ENCODE measurements around the gene OR10AD1.

OR10AD1 gene

DNA sequence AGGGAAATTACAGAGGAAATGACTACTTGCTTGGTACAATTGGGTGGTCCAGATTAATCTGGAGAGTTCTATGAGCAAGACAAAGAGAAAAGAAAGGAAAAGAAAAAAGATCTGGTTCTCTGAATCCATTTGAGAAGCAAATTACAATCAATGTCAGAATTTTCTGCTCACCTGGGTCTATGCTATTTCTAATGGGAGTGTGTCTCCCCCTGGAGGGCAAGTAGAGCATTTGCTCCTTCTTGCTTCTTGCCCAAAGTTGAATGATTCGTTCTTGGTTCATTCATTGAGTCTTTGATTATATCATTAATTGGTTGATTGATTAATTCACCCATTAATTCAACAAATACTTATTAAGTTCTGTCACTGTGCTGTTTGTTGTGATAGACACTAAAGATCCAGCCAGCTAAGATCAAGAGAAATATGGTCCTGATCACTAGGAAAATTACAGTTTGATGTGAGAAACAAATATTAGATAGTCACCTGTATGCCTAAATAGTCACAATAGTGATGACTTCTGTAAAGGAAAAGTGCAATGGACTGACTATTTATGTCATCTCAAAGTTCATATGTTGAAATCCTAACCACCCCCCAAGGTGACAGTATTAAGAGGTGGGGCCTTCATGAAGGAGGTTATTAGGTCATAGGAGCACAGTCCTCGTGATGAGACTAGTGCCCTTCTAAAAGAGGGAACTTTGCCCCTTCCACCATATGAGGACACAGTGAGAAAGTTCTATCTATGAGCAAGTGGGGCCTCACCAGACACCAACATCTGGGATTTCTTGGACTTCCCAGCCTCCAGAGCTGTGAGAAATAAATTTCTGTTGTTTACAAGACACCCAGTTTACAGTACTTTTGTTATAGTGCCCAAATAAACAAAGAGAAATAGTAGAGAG, 37.8 kb downstream of the OR10AD1 start:
- no peak overlapping the region for H3K4me3 ChIP-seq (ENCODE audit: low read depth, low read length)
- peak; percentile 77 for DNase-seq (ENCODE audit: low read depth)
- TF ChIP-seq, protein P1, sequence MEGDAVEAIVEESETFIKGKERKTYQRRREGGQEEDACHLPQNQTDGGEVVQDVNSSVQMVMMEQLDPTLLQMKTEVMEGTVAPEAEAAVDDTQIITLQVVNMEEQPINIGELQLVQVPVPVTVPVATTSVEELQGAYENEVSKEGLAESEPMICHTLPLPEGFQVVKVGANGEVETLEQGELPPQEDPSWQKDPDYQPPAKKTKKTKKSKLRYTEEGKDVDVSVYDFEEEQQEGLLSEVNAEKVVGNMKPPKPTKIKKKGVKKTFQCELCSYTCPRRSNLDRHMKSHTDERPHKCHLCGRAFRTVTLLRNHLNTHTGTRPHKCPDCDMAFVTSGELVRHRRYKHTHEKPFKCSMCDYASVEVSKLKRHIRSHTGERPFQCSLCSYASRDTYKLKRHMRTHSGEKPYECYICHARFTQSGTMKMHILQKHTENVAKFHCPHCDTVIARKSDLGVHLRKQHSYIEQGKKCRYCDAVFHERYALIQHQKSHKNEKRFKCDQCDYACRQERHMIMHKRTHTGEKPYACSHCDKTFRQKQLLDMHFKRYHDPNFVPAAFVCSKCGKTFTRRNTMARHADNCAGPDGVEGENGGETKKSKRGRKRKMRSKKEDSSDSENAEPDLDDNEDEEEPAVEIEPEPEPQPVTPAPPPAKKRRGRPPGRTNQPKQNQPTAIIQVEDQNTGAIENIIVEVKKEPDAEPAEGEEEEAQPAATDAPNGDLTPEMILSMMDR (IDR thresholded peaks at IDR 0.05; ENCODE audit: low read depth, low read length): peak; percentile 96
- TF ChIP-seq, protein P2, sequence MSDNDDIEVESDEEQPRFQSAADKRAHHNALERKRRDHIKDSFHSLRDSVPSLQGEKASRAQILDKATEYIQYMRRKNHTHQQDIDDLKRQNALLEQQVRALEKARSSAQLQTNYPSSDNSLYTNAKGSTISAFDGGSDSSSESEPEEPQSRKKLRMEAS (IDR thresholded peaks at IDR 0.05; ENCODE audit: low read depth, low read length): no peak

DNA sequence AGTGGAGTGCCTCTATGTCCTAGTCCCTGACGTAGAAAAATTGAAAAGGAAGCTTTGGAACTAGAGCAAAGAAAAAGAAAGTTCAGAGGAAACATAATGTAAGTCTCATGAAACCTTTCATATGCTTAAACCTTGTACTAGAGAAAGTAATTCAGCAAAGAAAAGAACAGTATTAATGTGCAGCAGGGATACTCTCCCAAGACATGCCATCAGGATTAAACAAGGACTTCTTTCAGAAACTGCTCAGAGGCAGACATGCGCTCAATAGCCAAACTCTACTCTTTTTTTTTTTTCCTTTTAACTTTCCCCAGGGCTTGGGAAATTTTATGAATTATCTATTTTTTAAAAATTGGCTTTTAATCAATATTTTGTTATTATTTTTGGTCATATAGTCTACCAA, 38.6 kb downstream of the OR10AD1 start:
- DNase-seq (ENCODE audit: low read depth): no peak
- H3K4me3 ChIP-seq (ENCODE audit: low read depth, low read length): no peak overlapping the region
- no peak for TF ChIP-seq MYC (IDR thresholded peaks at IDR 0.05; ENCODE audit: low read depth, low read length)
- TF ChIP-seq, protein P1 (IDR thresholded peaks at IDR 0.05; ENCODE audit: low read depth, low read length): no peak
- TF ChIP-seq, protein P2 (IDR thresholded peaks at IDR 0.05; ENCODE audit: low read depth, low read length): no peak
- TF ChIP-seq POLR2A (IDR thresholded peaks at IDR 0.05; ENCODE audit: extremely low read depth, insufficient read length): no peak

DNA sequence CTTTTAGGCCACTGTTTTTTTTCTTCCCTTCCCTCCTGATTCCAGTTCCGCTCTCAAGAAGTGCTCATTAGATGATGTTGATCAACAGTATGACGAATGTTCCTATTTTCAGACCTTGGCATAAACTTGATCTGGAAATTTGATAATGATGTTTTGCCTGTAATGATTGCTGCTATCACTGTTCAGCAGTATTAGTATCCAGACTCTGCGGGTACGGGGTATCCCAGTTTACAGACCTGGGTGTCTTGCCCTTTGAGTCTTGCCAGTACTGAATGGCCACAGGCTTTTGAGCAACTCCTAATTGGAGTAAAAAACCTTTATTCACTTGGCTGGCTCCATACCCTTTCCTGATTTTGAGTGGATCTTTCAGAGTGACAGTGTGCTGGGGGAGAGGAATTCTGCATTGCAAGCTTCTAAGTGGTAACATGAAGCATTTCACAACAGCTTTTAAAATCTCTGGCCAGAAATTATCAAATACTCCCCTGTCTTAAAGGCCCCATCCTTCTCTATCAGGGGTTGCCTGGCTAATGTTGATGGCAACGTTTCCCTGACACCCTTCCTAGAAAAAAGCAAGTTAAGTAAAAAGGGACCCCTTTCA, 39.8 kb downstream of the OR10AD1 start:
- TF ChIP-seq, protein P1 (IDR thresholded peaks at IDR 0.05; ENCODE audit: low read depth, low read length): no peak
- TF ChIP-seq, protein P2 (IDR thresholded peaks at IDR 0.05; ENCODE audit: low read depth, low read length): no peak
- no peak for TF ChIP-seq MYC (IDR thresholded peaks at IDR 0.05; ENCODE audit: low read depth, low read length)
- TF ChIP-seq POLR2A (IDR thresholded peaks at IDR 0.05; ENCODE audit: extremely low read depth, insufficient read length): no peak
- no peak for DNase-seq (ENCODE audit: low read depth)
- H3K4me3 ChIP-seq (ENCODE audit: low read depth, low read length): no peak overlapping the region

DNA sequence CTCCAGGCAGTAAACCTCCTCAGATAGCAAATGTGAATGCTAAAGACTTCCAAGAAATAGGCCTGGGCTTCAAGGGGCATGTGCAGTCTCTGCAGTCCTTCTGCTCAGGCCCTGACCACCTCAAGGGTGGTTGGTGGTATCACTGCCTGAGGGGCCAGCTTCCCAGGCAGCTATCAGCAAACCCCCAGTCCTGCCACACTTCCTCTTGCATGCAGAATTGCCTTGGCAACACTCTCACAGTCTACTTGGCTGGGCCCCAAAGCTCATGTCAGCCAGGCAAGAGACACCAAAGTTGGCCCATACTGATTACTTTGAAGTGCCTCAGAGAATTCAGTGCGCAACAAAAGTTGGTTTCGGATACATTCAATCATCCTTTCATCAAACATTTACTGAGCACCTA, 42.3 kb downstream of the OR10AD1 start:
- DNase-seq (ENCODE audit: low read depth): peak; percentile 40
- TF ChIP-seq, protein P2 (IDR thresholded peaks at IDR 0.05; ENCODE audit: low read depth, low read length): no peak
- TF ChIP-seq POLR2A (IDR thresholded peaks at IDR 0.05; ENCODE audit: extremely low read depth, insufficient read length) (no peak), MYC (IDR thresholded peaks at IDR 0.05; ENCODE audit: low read depth, low read length) (no peak)
- TF ChIP-seq, protein P1 (IDR thresholded peaks at IDR 0.05; ENCODE audit: low read depth, low read length): no peak
- H3K4me3 ChIP-seq (ENCODE audit: low read depth, low read length): no peak overlapping the region

DNA sequence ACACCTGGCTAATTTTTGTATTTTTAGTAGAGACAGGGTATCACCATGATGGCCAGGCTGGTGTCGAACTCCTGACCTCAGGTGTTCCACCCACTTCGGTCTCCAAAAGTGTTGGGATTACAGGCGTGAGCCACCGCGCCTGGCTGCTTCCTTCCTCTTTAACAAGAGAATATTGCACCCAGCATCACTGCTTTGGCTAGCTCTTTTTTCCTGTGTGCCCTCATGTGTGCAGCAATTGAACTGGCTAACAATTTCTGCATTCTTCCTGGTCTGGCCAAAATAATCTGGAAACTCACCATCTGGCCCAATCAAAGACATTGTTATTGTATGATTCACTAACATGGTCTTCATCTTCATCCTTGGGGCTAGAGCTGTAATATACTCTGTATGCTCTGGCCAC, 43.0 kb downstream of the OR10AD1 start:
- H3K4me3 ChIP-seq (ENCODE audit: low read depth, low read length): no peak overlapping the region
- TF ChIP-seq, protein P2 (IDR thresholded peaks at IDR 0.05; ENCODE audit: low read depth, low read length): no peak
- TF ChIP-seq, protein P1 (IDR thresholded peaks at IDR 0.05; ENCODE audit: low read depth, low read length): no peak
- TF ChIP-seq MYC (IDR thresholded peaks at IDR 0.05; ENCODE audit: low read depth, low read length) (no peak), POLR2A (IDR thresholded peaks at IDR 0.05; ENCODE audit: extremely low read depth, insufficient read length) (no peak)
- DNase-seq (ENCODE audit: low read depth): no peak
